Stimulated activated CD4-positive, alpha-beta T cell treated with anti-CD3 and anti-CD28 coated beads, Interleukin-12 subunit alpha, Interleukin-12 subunit beta, amount 100 ng/mL, for 24 hours (primary cell): ENCODE data around the gene KCNH1.

Source experiments
- DNase-seq, 2 experiments: peaks; one replicate each; pipeline ENCODE4 v3.0.0-alpha.2; 2020; ENCODE audit warnings: low read depth in 2 of 2

The KCNH1 gene

GRCh38 chr1:210800301-210800700 is 333.6 kb downstream of the KCNH1 start:
- no peak for DNase-seq

GRCh38 chr1:210797422-210797821 is 336.5 kb downstream of the KCNH1 start:
- DNase-seq: no peak

DNA sequence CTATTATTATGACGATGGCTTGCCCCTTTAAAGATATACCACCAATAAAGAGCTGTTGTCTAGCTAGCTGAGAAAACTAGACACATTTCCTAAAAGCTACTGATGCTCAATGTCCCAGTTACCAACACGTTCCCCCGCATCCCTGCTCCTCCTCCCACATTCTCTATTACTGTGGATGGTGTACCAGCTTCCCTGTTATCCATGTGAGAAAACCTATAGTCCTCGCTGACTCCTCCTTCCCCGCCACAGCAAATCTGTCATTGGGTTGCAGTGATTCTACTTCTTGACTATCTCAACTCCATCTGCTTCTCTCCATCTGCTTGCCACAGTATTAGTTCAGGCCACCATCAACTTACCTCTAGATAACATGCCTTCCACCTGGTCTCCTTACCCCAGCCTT is 337.5 kb downstream of the KCNH1 start:
- DNase-seq: no peak

DNA sequence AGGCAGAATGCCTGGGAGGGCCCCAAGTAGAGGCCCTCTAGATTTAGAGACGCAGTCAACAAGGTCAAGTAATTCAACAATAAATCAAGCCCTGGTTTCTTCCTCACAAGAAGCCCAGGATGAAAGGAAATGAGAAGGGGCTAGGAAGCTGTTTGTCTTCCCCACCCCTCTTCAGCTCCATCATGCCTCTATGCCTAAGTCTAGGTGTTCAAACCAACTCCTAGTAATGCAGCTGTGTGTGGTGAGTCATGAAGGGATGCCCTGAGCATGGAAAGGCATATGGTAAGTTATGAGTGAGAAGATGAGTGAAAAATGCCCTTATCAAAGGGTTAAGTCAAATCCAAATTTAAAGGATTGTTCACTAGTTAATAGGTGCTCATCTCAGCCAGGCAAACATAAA is 339.5 kb downstream of the KCNH1 start:
- no peak for DNase-seq

- no peak for DNase-seq
Observed at GRCh38 chr1:210792250-210793102, 341.5 kb downstream of the KCNH1 start.

GRCh38 chr1:210790196-210790595 is 343.8 kb downstream of the KCNH1 start:
- no peak for DNase-seq

DNA sequence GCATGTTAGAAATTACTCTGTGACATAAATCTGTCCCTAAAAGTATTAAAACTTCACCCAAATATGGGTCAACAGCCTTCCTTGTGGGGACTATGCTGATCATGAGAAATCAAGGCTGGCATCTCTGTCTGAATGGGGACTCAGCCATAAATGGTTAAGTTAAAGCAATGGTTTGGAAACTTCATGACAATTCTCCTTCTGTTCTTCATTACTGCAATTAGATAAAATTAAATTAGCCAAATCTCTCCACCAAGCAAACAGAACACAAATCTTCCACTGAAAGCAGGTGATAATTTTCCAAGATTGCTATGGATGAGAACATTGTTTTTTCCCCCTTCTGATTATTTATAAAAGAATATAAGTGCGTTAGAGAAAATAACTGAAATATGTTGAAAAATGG is 346.1 kb downstream of the KCNH1 start:
- no peak for DNase-seq

GRCh38 chr1:210786546-210786945 is 347.4 kb downstream of the KCNH1 start:
- no peak for DNase-seq

DNA sequence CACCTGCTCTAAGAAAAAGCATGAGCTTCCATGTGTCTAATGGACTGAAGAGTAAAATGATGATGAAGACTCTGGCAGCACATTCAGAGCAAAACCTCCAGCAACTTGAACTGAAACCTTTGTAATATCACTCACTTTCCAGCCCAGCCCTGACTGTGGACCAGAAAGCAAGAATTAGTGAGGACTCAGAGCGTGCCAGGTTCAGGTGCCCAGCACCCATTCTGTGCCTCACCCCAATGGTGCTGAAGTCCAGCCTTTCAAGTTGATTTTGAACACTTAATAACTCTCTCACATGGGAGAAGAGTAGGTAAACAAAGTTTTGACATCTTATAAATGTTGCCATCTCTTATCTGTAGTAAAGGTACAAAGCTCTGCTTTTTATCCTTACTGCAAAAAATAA is 350.0 kb downstream of the KCNH1 start:
- DNase-seq: no peak

DNA sequence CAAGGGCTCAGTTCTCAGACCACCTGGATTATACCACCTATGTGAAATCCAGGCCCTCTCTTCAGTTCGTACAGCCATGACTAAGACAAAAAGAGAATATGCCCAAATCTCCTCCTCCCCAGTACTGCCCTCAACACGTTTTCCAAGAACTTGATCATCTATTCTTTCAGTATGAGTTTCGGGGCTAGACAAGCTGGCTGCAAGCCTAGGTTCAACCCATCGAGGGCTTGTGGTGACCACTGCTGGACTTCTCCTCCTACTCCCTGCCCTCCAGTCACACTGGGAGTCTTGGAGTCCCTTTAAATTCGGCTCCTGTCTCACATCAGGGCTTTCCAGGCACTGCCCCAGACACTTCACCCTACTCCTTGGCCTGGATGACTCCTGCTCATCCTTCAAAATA is 352.3 kb downstream of the KCNH1 start:
- no peak for DNase-seq

- no peak for DNase-seq
Observed at GRCh38 chr1:210779269-210779668, 354.7 kb downstream of the KCNH1 start.

GRCh38 chr1:210777914-210778313 is 356.0 kb downstream of the KCNH1 start:
- no peak for DNase-seq

DNA sequence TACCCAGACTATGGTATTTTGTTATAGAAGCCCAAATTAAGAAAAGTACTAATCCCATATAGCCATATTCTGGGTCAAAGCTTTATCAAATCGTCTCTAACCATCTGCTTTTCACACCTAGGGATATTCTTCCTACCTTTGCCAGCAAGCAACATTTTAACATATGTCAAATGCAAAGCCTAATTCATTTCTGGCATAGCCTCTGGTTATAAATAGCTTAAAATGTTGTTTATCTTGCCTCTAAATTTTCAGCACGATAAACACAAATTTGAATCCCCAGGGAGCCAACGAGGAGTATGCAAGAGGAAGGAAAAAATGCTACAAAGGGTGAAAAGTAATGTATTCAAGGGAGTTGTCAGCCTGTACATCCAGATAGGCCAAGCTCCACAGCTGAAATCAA is 357.2 kb downstream of the KCNH1 start:
- DNase-seq: no peak

DNA sequence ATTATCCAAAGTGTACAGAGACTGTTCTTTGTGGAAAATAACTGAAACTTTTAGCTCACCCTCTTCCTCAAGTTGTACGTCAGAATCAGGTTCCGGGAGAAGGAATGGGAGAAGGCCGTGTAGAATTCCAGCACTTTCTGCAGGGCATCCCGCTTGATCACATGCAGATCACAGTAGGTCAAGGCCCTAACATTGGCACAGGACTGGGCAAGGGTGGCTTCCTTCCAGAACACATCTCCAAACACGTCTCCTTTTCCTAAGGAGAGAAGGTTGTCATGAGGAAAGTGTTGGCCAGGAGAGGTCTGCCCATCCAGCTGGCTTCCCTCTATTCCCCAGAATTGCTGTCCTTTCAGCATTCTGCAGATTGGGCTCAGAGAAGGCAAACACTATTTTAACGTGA is 358.7 kb downstream of the KCNH1 start:
- no peak for DNase-seq

GRCh38 chr1:210773450-210773849 is 360.5 kb downstream of the KCNH1 start:
- DNase-seq: no peak

DNA sequence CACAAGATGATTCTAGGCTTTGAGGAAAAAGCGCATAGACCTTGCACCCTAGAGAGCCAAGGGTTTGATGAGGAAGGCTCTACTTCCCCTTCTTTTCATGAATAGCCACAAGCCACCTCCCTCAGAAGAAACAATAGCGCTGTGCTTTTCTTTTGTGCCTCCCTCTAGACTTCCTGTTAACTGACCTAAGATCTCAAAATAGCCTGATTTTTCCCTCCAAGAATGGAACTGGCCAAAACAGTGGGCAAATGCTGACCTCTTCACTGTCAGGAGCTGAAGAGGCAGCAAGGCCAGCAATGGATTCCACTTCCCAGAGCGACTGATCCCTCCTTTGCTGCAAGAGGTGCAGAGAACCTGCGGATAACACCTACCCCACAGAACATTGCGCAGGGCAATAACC is 362.8 kb downstream of the KCNH1 start:
- no peak for DNase-seq

- no peak for DNase-seq
Observed at GRCh38 chr1:210770396-210770984, 363.5 kb downstream of the KCNH1 start.

DNA sequence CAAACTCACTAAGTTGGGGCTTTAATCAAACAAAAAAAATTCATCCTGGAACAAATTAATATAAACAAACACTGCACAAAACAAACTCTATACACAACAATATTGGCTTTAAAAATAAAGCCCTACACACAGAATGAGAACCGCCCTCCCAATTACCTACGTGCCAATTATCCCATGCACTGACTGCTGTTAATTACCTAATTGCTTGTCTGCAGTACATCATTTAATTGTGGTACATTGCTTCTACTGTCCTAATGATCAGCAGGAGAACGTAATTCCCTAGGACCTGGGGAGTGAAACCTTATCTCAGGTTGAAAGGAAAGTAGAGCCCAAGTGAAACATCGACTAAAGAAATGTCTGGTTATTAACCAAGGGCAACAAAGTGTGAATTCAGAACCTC is 364.5 kb downstream of the KCNH1 start:
- no peak for DNase-seq

DNA sequence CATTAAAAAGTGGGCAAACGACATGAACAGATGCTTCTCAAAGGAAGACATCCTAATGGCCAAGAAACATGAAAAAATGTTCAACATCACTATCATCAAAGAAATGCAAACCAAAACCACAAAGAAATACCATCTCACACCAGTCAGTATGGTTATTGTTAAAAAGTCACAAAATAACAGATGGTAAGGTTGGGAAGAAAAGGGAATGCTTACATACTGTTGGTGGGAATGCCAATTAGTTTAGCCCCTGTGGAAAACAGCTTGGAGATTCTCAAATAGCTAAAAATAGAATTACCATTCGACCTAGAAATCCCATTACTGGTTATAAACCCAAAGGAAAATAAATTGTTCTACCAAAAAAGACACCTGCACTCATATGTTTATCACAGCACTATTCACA is 369.4 kb downstream of the KCNH1 start:
- DNase-seq: no peak

DNA sequence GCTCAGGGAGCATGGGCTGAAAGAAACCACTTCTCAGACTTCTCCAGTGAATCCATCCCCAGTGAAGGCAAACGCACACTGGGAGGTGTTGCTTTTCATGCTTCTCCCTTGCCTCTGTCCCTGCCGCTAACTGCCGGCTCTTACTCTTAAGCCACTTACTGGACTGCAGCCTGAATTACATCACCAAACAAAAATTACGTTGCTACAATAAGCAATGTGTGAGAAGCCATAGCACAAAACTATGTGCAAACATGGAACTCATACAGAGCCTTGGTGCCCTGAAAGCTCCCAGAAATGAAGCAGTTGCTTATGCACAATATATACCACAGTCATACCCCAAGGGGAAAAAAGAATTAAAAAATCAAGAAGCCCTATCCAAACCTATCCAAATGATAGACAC is 375.2 kb downstream of the KCNH1 start:
- DNase-seq: no peak

- no peak for DNase-seq
Observed at GRCh38 chr1:210758261-210758660, 375.7 kb downstream of the KCNH1 start.

- DNase-seq: no peak
Observed at GRCh38 chr1:210757677-210758076, 376.3 kb downstream of the KCNH1 start.

- no peak for DNase-seq
Observed at GRCh38 chr1:210755991-210756659, 377.8 kb downstream of the KCNH1 start.
